ENCODE results near the gene SLC38A8. TPM values are rescaled to one million over a fixed set of nuclear protein-coding genes. Genes with fewer than 3 reads are reported as not detected.
A peak's percentile ranks its signal among the peaks of the same experiment; 100 is the strongest.

SLC38A8 gene
- total and polyA plus RNA-seq, 11 donors: 0.29 to 25.3 (median 0.87) TPM; not detected in 3

GRCh38 chr16:84049403-84050060, 6.9 kb upstream of the SLC38A8 start:
- Histone ChIP-seq H3K4me1 (peaks cover 0 to 9% (median 0%) of the 10 kb centered on the region in 12 donors), H3K4me3 (no peak overlapping the region), H3K36me3 (peaks cover 0 to 51% (median 46%) of the 10 kb centered on the region in 9 donors), H3K27ac (no peak overlapping the region), H3K27me3 (no peaks in the 10 kb centered on the region), H3K9me3 (no peaks in the 10 kb centered on the region)
- TF ChIP-seq CTCF (IDR thresholded peaks at IDR 0.05): no peak
- no peak for TF ChIP-seq POLR2A (IDR thresholded peaks at IDR 0.05)
- intact Hi-C loops (cut with DNase I): loop anchor here in 1 of 10 donors (5.0 kb wide), 1 partner anchor 42 kb away; no protein-coding TSS in a partner anchor
- WGBS, 4 donors: 81 to 90% (median 84%) methylated on average over 13 of the region's 13 CpGs
- DNase-seq: peak in 2 of 5 donors; percentile 14 to 44
- peak in 1 of 4 donors; percentile 6 for ATAC-seq

- no peaks in the 10 kb centered on the region for H3K9me3 ChIP-seq
- ATAC-seq: no peak
- DNase-seq: peak in 2 of 5 donors; percentile 14 to 46
- H3K4me3 ChIP-seq: no peak overlapping the region
- peaks cover 0 to 1% (median 0%) of the 10 kb centered on the region in 9 donors for H3K27me3 ChIP-seq
- H3K4me1 ChIP-seq: peaks cover 0 to 11% (median 0%) of the 10 kb centered on the region in 12 donors
- WGBS, 4 donors: 92 to 95% (median 94%) methylated on average over 13 of the region's 13 CpGs
- peaks cover 0 to 45% (median 39%) of the 10 kb centered on the region in 9 donors for H3K36me3 ChIP-seq
- intact Hi-C loops (cut with DNase I): loop anchor here in 1 of 10 donors (5.0 kb wide), 1 partner anchor 42 kb away; no protein-coding TSS in a partner anchor
- TF ChIP-seq POLR2A (IDR thresholded peaks at IDR 0.05) (no peak), CTCF (IDR thresholded peaks at IDR 0.05) (no peak)
- no peak overlapping the region for H3K27ac ChIP-seq
Observed at GRCh38 chr16:84048871-84049270, 6.3 kb upstream of the SLC38A8 start.

- WGBS, 4 donors: 83 to 90% (median 87%) methylated on average over 7 of the region's 7 CpGs
- DNase-seq (peak in 1 of 5 donors; percentile 37), ATAC-seq (no peak)
- Histone ChIP-seq H3K4me1 (peaks cover 0 to 17% (median 2%) of the 10 kb centered on the region in 12 donors), H3K36me3 (peaks cover 0 to 39% (median 33%) of the 10 kb centered on the region in 9 donors), H3K27me3 (peaks cover 0 to 7% (median 0%) of the 10 kb centered on the region in 9 donors), H3K9me3 (no peaks in the 10 kb centered on the region), H3K27ac (no peak overlapping the region), H3K4me3 (no peak overlapping the region)
- TF ChIP-seq CTCF (IDR thresholded peaks at IDR 0.05) (no peak), POLR2A (IDR thresholded peaks at IDR 0.05) (no peak)
- intact Hi-C loops (cut with DNase I): loop anchor here in 1 of 10 donors (5.0 kb wide), 1 partner anchor 41 kb away; no protein-coding TSS in a partner anchor
Observed at GRCh38 chr16:84048270-84048669, 5.7 kb upstream of the SLC38A8 start.

GRCh38 chr16:84047626-84048025, 5.0 kb upstream of the SLC38A8 start:
- intact Hi-C loops (cut with DNase I): loop anchor here in 1 of 10 donors (5.0 kb wide), 1 partner anchor 40 kb away; no protein-coding TSS in a partner anchor
- TF ChIP-seq CTCF (IDR thresholded peaks at IDR 0.05): no peak
- TF ChIP-seq POLR2A (IDR thresholded peaks at IDR 0.05): no peak
- DNase-seq (peak in 2 of 5 donors; percentile 22 to 53), ATAC-seq (no peak)
- Histone ChIP-seq H3K4me1 (peaks cover 0 to 21% (median 4%) of the 10 kb centered on the region in 12 donors), H3K4me3 (no peak overlapping the region), H3K27me3 (peaks cover 0 to 9% (median 0%) of the 10 kb centered on the region in 9 donors), H3K9me3 (no peaks in the 10 kb centered on the region), H3K36me3 (peaks cover 0 to 32% (median 27%) of the 10 kb centered on the region in 9 donors), H3K27ac (no peak overlapping the region)
- WGBS, 4 donors: 87 to 100% (median 91%) methylated on average over 6 of the region's 6 CpGs
